ENCODE data around the gene OLAH.

- no peak for TF ChIP-seq EZH2 (IDR thresholded peaks at IDR 0.05)
- no peak for TF ChIP-seq POLR2AphosphoS5 (IDR thresholded peaks at IDR 0.05; ENCODE audit: borderline replicate concordance, low read depth, low read length)
- TF ChIP-seq FOXP2 (optimal IDR thresholded peaks at IDR 0.05; ENCODE audit: control extremely low read depth, extremely low read length, insufficient read depth) = no peak
Measured at GRCh38 chr10:15120523-15120922, 76.8 kb downstream of the OLAH start.

Measured in SK-N-MC (cell line).